ENCODE data around the gene ACD.
"Not testable (repeated sequence)": the region's sequence is repeated elsewhere in the genome, so short reads cannot be mapped to it uniquely, and the experiment has no call there.

ACD gene

GRCh38 chr16:67659675-67660563 is at the start of gene ACD:
ACD (minus strand) TSS chr16:67660260; CDS start chr16:67660220, 40 bp downstream.
- DNase-seq: peak; percentile 74

GRCh38 chr16:67709050-67709449 is 49.0 kb upstream of the ACD start:
- DNase-seq: no peak

- no peak for DNase-seq
These were observed 48.3 kb upstream of the ACD start for GRCh38 chr16:67708368-67708771.

- no peak for DNase-seq
These were observed 47.7 kb upstream of the ACD start for GRCh38 chr16:67707790-67708189.

GRCh38 chr16:67707210-67707609 is 47.1 kb upstream of the ACD start:
- DNase-seq: no peak

GRCh38 chr16:67704110-67704509 is 44.0 kb upstream of the ACD start:
- no peak for DNase-seq

GRCh38 chr16:67703626-67704025 is 43.6 kb upstream of the ACD start:
- DNase-seq: no peak

GRCh38 chr16:67702130-67702529 is 42.1 kb upstream of the ACD start:
- no peak for DNase-seq

- no peak for DNase-seq
These were observed 41.4 kb upstream of the ACD start for GRCh38 chr16:67701420-67701819.

GRCh38 chr16:67699265-67699664 is 39.2 kb upstream of the ACD start:
- no peak for DNase-seq

- DNase-seq: no peak
These were observed 37.5 kb upstream of the ACD start for GRCh38 chr16:67697422-67698185.

- DNase-seq: no peak
These were observed 34.6 kb upstream of the ACD start for GRCh38 chr16:67694611-67695010.

GRCh38 chr16:67693517-67694285 is 33.6 kb upstream of the ACD start:
- not testable (repeated sequence) for DNase-seq

GRCh38 chr16:67685388-67686112 is 25.5 kb upstream of the ACD start:
- no peak for DNase-seq

- no peak for DNase-seq
These were observed 23.7 kb upstream of the ACD start for GRCh38 chr16:67683767-67684166.

GRCh38 chr16:67679935-67680897 is 20.2 kb upstream of the ACD start:
- DNase-seq: no peak

- no peak for DNase-seq
These were observed 18.4 kb upstream of the ACD start for GRCh38 chr16:67678354-67679023.

- DNase-seq: no peak
These were observed 17.7 kb upstream of the ACD start for GRCh38 chr16:67677712-67678111.

GRCh38 chr16:67676939-67677338 is 16.9 kb upstream of the ACD start:
- DNase-seq: no peak

GRCh38 chr16:67676516-67676915 is 16.5 kb upstream of the ACD start:
- no peak for DNase-seq

- DNase-seq: no peak
These were observed 15.9 kb upstream of the ACD start for GRCh38 chr16:67675999-67676398.

Data from NCI-H774 (cell line).